ENCODE data around the gene ZNF576. TPM values are rescaled to one million over a fixed set of nuclear protein-coding genes. Genes with fewer than 3 reads are reported as not detected.
"Not testable (repeated sequence)": the region's sequence is repeated elsewhere in the genome, so short reads cannot be mapped to it uniquely, and the experiment has no call there.

ZNF576 gene
- total and polyA plus RNA-seq, 7 donors: 10.3 to 22.7 (median 16.0) TPM

DNA sequence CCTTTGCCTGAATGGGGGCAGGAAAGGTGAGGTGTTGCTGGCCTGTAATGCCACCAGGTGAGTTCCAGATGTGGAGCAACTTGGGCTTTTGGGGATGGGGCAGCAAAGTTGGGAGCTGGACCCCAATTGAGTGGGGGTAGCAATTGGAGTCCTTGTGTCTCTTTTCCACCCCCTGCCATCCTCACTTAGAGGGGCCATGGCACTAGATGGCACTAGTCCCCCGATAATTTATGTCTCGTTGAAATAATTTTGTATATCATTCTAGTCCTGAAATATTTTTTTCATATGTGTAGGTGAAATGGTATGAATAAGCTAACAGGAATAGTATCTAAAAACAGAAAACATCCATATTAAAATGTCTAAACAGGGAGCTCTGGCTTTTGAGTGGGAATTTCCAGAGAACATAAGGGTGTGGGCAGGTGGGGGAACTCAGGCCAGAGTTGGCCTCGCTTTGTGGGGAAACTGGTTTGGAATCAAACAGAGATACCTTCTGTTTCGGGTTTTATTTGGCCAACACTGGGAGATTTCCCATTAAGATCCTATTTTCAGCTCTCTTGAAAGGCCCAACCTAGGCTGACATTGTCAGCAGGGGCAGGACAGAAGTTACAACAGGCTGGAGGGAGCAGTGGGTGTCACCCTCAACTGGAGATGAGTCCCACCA, 3.4 kb downstream of the ZNF576 start:
- 82 to 85% (median 84%) methylated on average over 4 of the region's 4 CpGs for WGBS, 3 donors
- no peak overlapping the region for H3K27ac ChIP-seq
- peaks cover 3 to 57% of the 10 kb centered on the region in 2 donors for H3K36me3 ChIP-seq (ENCODE audit: insufficient read depth in 1 of 2, low read depth in 1 of 2)
- TF ChIP-seq, protein P1, sequence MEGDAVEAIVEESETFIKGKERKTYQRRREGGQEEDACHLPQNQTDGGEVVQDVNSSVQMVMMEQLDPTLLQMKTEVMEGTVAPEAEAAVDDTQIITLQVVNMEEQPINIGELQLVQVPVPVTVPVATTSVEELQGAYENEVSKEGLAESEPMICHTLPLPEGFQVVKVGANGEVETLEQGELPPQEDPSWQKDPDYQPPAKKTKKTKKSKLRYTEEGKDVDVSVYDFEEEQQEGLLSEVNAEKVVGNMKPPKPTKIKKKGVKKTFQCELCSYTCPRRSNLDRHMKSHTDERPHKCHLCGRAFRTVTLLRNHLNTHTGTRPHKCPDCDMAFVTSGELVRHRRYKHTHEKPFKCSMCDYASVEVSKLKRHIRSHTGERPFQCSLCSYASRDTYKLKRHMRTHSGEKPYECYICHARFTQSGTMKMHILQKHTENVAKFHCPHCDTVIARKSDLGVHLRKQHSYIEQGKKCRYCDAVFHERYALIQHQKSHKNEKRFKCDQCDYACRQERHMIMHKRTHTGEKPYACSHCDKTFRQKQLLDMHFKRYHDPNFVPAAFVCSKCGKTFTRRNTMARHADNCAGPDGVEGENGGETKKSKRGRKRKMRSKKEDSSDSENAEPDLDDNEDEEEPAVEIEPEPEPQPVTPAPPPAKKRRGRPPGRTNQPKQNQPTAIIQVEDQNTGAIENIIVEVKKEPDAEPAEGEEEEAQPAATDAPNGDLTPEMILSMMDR (IDR thresholded peaks at IDR 0.05): no peak
- no peaks in the 10 kb centered on the region for H3K27me3 ChIP-seq (ENCODE audit: insufficient read depth in 3 of 3, low read length in 2 of 3)
- no peak overlapping the region for H3K4me3 ChIP-seq
- ATAC-seq: no peak
- intact Hi-C loops (cut with DNase I): loop anchor here (5.0 to 10.0 kb wide), 2 partner anchors 65 to 67 kb away; partner anchors contain the start of gene ZNF575 (in 2 of the 2)
- peaks cover 15% of the 10 kb centered on the region for H3K4me1 ChIP-seq
- DNase-seq: no peak
- no peaks in the 10 kb centered on the region for H3K9me3 ChIP-seq

GRCh38 chr19:43600326-43600725, 3.9 kb downstream of the ZNF576 start:
- peaks cover 3 to 57% of the 10 kb centered on the region in 2 donors for H3K36me3 ChIP-seq (ENCODE audit: insufficient read depth in 1 of 2, low read depth in 1 of 2)
- H3K9me3 ChIP-seq; ATAC-seq; H3K4me3 ChIP-seq; DNase-seq; H3K27me3 ChIP-seq (ENCODE audit: insufficient read depth in 3 of 3, low read length in 2 of 3); intact Hi-C loops (cut with DNase I); H3K27ac ChIP-seq: not testable (repeated sequence)
- peaks cover 11% of the 10 kb centered on the region for H3K4me1 ChIP-seq
- 65 to 84% (median 69%) methylated on average over 5 of the region's 5 CpGs for WGBS, 3 donors

GRCh38 chr19:43605875-43606568, 9.6 kb downstream of the ZNF576 start:
- DNase-seq: no peak
- H3K27ac ChIP-seq: peak overlapping the region; percentile 36

DNA sequence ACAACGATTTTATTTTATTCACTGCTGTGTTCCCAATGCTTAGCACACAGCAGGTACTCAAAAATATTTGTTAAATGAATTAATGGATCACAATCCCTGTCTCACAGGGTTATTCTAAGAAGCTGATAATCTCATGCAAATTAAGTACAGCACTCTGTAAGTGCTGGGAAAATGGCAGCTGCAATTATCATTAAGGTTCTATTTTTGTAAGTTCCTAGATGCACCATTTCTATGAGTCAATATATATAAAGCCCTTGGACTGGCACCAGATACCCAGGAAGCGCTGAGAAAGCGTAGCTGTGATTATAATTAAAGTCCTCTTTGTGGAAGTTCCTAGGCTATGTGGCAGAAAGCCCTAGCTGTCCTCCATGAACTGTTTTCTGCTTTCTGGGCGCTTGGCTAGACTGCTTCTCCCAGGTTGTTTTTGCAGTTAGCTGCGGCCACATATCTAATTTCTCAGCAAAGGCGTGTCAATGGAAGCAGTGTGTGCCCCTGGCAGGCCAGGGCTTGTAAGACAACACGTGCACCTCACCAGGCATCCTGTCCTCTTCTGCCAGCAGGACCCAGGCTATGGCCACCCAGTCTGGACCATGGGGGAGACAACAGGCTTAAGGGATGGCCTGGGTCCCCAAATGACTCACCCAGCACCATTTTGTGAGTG, 10.3 kb downstream of the ZNF576 start:
- Histone ChIP-seq H3K27ac (peak overlapping the region; percentile 36), H3K27me3 (ENCODE audit: insufficient read depth in 3 of 3, low read length in 2 of 3) (no peaks in the 10 kb centered on the region), H3K4me3 (no peak overlapping the region), H3K36me3 (ENCODE audit: insufficient read depth in 1 of 2, low read depth in 1 of 2) (peaks cover 0 to 36% of the 10 kb centered on the region in 2 donors), H3K4me1 (no peaks in the 10 kb centered on the region), H3K9me3 (no peaks in the 10 kb centered on the region)
- DNase-seq (no peak), ATAC-seq (peak in 2 of 4 donors; percentile 36 to 40)
- 71 to 78% (median 77%) methylated on average over 7 of the region's 7 CpGs for WGBS, 3 donors
- TF ChIP-seq, protein P1 (IDR thresholded peaks at IDR 0.05): no peak
- intact Hi-C loops (cut with DNase I): no loop called here

More at GRCh38 chr19:43605875-43606568, 9.6 kb downstream of the ZNF576 start:
- no peak overlapping the region for H3K4me3 ChIP-seq
- WGBS, 3 donors: 80 to 82% (median 81%) methylated on average over 7 of the region's 7 CpGs
- intact Hi-C loops (cut with DNase I): no loop called here
- H3K9me3 ChIP-seq: no peaks in the 10 kb centered on the region
- TF ChIP-seq, protein P1 (IDR thresholded peaks at IDR 0.05): no peak
- no peaks in the 10 kb centered on the region for H3K27me3 ChIP-seq (ENCODE audit: insufficient read depth in 3 of 3, low read length in 2 of 3)
- no peaks in the 10 kb centered on the region for H3K4me1 ChIP-seq
- peaks cover 3 to 40% of the 10 kb centered on the region in 2 donors for H3K36me3 ChIP-seq (ENCODE audit: insufficient read depth in 1 of 2, low read depth in 1 of 2)
- no peak for ATAC-seq

Measured in psoas muscle (tissue), 8 donors.